Naive thymus-derived CD4-positive, alpha-beta T cell (primary cell): ENCODE measurements around the gene TMEM86A. TPM values are rescaled to one million over a fixed set of nuclear protein-coding genes. Genes with fewer than 3 reads are reported as not detected.

Source experiments
- ATAC-seq: fragments of 150-1000 bp; cut with Tn5 transposase; 2 replicates; pipeline ENCODE4 v1.10.0; 2021; ENCODE audit warnings: mild to moderate bottlenecking, moderate library complexity
- CTCF ChIA-PET: fragments of 350-600 bp; sonication (Branson Sonifier 250); formaldehyde crosslinking; loops from one replicate; lab custom pipeline; 2021; ENCODE audit warnings: antibody characterized with exemption; lab: Charles Lee
- POLR2A ChIA-PET: fragments of 350-600 bp; sonication (Branson Sonifier 250); formaldehyde crosslinking; loops from one replicate; lab custom pipeline; 2021; ENCODE audit warnings: antibody characterized with exemption, inconsistent platforms; lab: Charles Lee
- DNase-seq, 9 donors: peaks; one replicate each; pipeline versions ENCODE4 v3.0.0 to v3.0.0-alpha.2; 2020 to 2022; ENCODE audit warnings: mixed read lengths in 1 of 9
- H3K27ac ChIP-seq: one replicate; pipeline ENCODE4 v1.7.0; 2013; ENCODE audit warnings: mild to moderate bottlenecking, low read depth, low read length, moderate library complexity
- H3K27me3 ChIP-seq, 2 donors: one replicate each; pipeline ENCODE4 v1.7.0; 2013; ENCODE audit warnings: low read length in 2 of 2, mild to moderate bottlenecking in 2 of 2, moderate library complexity in 2 of 2; ENCODE audit not compliant: control insufficient read depth in 2 of 2, insufficient read depth in 2 of 2
- H3K36me3 ChIP-seq, 3 experiments: 1 replicate in 2 of 3; 2 replicates in 1 of 3; pipeline ENCODE4 v1.7.0; 2013; ENCODE audit warnings: low read length in 3 of 3, mild to moderate bottlenecking in 3 of 3, moderate library complexity in 1 of 3; ENCODE audit not compliant: insufficient read depth in 3 of 3, control insufficient read depth in 2 of 3
- H3K4me1 ChIP-seq, 2 donors: one replicate each; pipeline ENCODE4 v1.7.0; 2013; ENCODE audit warnings: low read length in 2 of 2, mild to moderate bottlenecking in 2 of 2, moderate library complexity in 1 of 2; ENCODE audit not compliant: control insufficient read depth in 2 of 2, insufficient read depth in 2 of 2
- H3K4me3 ChIP-seq: 2 replicates; pipeline ENCODE4 v1.7.0; 2013; ENCODE audit warnings: mild to moderate bottlenecking, low read length
- H3K9me3 ChIP-seq, 3 experiments: 1 replicate in 2 of 3; 2 replicates in 1 of 3; pipeline ENCODE4 v1.7.0; 2013; ENCODE audit warnings: low read length in 3 of 3; ENCODE audit not compliant: control insufficient read depth in 2 of 3
- H3K27ac Mint-ChIP-seq, 9 donors: one replicate each; pipeline ENCODE4 v1.8.0; 2020 to 2022; ENCODE audit warnings: mixed read lengths in 9 of 9, mild to moderate bottlenecking in 8 of 9, moderate library complexity in 5 of 9, inconsistent platforms in 2 of 9
- H3K27me3 Mint-ChIP-seq, 5 donors: one replicate each; pipeline ENCODE4 v1.8.0; 2021 to 2022; ENCODE audit warnings: mixed read lengths in 5 of 5, mild to moderate bottlenecking in 1 of 5
- H3K36me3 Mint-ChIP-seq, 5 donors: one replicate each; pipeline ENCODE4 v1.8.0; 2020 to 2022; ENCODE audit warnings: mixed read lengths in 5 of 5, mild to moderate bottlenecking in 3 of 5, inconsistent platforms in 1 of 5
- H3K4me1 Mint-ChIP-seq, 7 donors: one replicate each; pipeline ENCODE4 v1.8.0; 2020 to 2022; ENCODE audit warnings: mixed read lengths in 7 of 7, mild to moderate bottlenecking in 3 of 7, inconsistent platforms in 1 of 7
- H3K4me3 Mint-ChIP-seq, 10 donors: one replicate each; pipeline ENCODE4 v1.8.0; 2020 to 2022; ENCODE audit warnings: mild to moderate bottlenecking in 10 of 10, mixed read lengths in 10 of 10, moderate library complexity in 6 of 10, inconsistent platforms in 2 of 10
- H3K9me3 Mint-ChIP-seq, 11 donors: one replicate each; pipeline ENCODE4 v1.8.0; 2020 to 2022; ENCODE audit warnings: mixed read lengths in 11 of 11, mild to moderate bottlenecking in 4 of 11, inconsistent platforms in 1 of 11, moderate library complexity in 1 of 11
- intact Hi-C, 2 donors: fragments of 100-400 bp; cut with micrococcal nuclease; formaldehyde crosslinking; loops; one replicate each; pipeline ENCODE4 v1.15.1; 2023
- polyA plus RNA-seq, 2 donors: library from polyadenylated mRNA; unstranded; fragments of 300-500 nt; fragmentation: Illumina TruSeq; gene quantifications; one replicate each; pipeline ENCODE4 v1.2.3, GENCODE V29; 2021
- total RNA-seq, 6 experiments: library from RNA in 5 of 6; stranded (reverse) in 5 of 6; gene quantifications; 1 replicate in 5 of 6; 2 replicates in 1 of 6; pipeline ENCODE4 v1.2.3 and lab custom pipeline; 2021 to 2026

Gene TMEM86A
- total and polyA plus RNA-seq, 7 experiments from 2014 or later, result 0.53 to 6.5 (median 4.3) TPM

- no peaks in the 10 kb centered on the region for H3K9me3 Mint-ChIP-seq
- H3K36me3 Mint-ChIP-seq, result no peaks in the 10 kb centered on the region
- no peaks in the 10 kb centered on the region for H3K9me3 ChIP-seq
- ChIA-PET POLR2A (interaction anchor here (0.6 to 1.9 kb wide), 13 partner anchors 9 to 908 kb away, joined by 3 to 10 read pairs (median 4); partner anchors contain the start of genes SPTY2D1, TMEM86A and TSG101), CTCF (interaction anchor here (0.6 to 2.2 kb wide), 13 partner anchors 8 to 201 kb away, joined by 3 to 21 read pairs (median 4); partner anchors contain the start of genes SPTY2D1 and TMEM86A)
- peaks cover 0 to 34% (median 0%) of the 10 kb centered on the region in 5 donors for H3K27me3 Mint-ChIP-seq
- H3K36me3 ChIP-seq, result peaks cover 0 to 3% (median 0%) of the 10 kb centered on the region in 3 experiments
- no peak overlapping the region for H3K4me3 ChIP-seq
- H3K4me1 Mint-ChIP-seq, result peaks cover 8 to 15% (median 9%) of the 10 kb centered on the region in 7 donors
- H3K27me3 ChIP-seq, result no peaks in the 10 kb centered on the region
- DNase-seq (no peak), ATAC-seq (no peak)
- intact Hi-C loops, result loop anchor here (2.0 to 5.0 kb wide), 6 partner anchors 133 to 710 kb away; partner anchors contain the start of genes TSG101 (in 2 of the 2), UEVLD (in 2 of the 2), GTF2H1 (in 1 of the 2) and HPS5 (in 1 of the 2)
- no peak overlapping the region for H3K27ac ChIP-seq
- peak overlapping the region in 3 of 9 donors; percentile 17 to 41 (median 39) for H3K27ac Mint-ChIP-seq
- peaks cover 0 to 5% of the 10 kb centered on the region in 2 donors for H3K4me1 ChIP-seq
- H3K4me3 Mint-ChIP-seq, result peak overlapping the region; percentile 55 to 97 (median 90)
Observed at GRCh38 chr11:18722293-18722637, 23.7 kb downstream of the TMEM86A start.

- DNase-seq (no peak), ATAC-seq (no peak)
- Histone ChIP-seq H3K27me3 (no peaks in the 10 kb centered on the region), H3K36me3 (peaks cover 0 to 3% (median 0%) of the 10 kb centered on the region in 3 experiments), H3K27ac (no peak overlapping the region), H3K4me1 (peaks cover 5 to 10% of the 10 kb centered on the region in 2 donors), H3K4me3 (no peak overlapping the region), H3K9me3 (no peaks in the 10 kb centered on the region)
- no peak overlapping the region for H3K4me3 Mint-ChIP-seq
- intact Hi-C loops, result loop anchor here (2.0 to 5.0 kb wide), 6 partner anchors 135 to 712 kb away; partner anchors contain the start of genes TSG101 (in 2 of the 2), UEVLD (in 2 of the 2), GTF2H1 (in 1 of the 2) and HPS5 (in 1 of the 2)
- POLR2A ChIA-PET, result interaction anchor here (0.6 to 1.3 kb wide), 3 partner anchors 10 to 334 kb away, joined by 3 to 4 read pairs (median 3); no protein-coding TSS in a partner anchor
- no peaks in the 10 kb centered on the region for H3K9me3 Mint-ChIP-seq
- peaks cover 13 to 25% (median 18%) of the 10 kb centered on the region in 7 donors for H3K4me1 Mint-ChIP-seq
- H3K36me3 Mint-ChIP-seq, result no peaks in the 10 kb centered on the region
- CTCF ChIA-PET, result interaction anchor here (0.7 to 1.5 kb wide), 2 partner anchors 38 to 184 kb away, joined by 3 to 5 read pairs; no protein-coding TSS in a partner anchor
- peak overlapping the region in 1 of 9 donors; percentile 82 for H3K27ac Mint-ChIP-seq
- H3K27me3 Mint-ChIP-seq, result peaks cover 0 to 22% (median 0%) of the 10 kb centered on the region in 5 donors
Observed at GRCh38 chr11:18723991-18724390, 25.4 kb downstream of the TMEM86A start.

- intact Hi-C loops, result no loop called here
- no peak for ATAC-seq
- POLR2A ChIA-PET, result no interaction called here
- H3K27me3 Mint-ChIP-seq, result peaks cover 0 to 10% (median 0%) of the 10 kb centered on the region in 5 donors
- no peaks in the 10 kb centered on the region for H3K36me3 Mint-ChIP-seq
- no peak within 1 kb of the TSS for H3K27ac Mint-ChIP-seq
- Histone ChIP-seq H3K27me3 (no peaks in the 10 kb centered on the region), H3K4me3 (no peak within 1 kb of the TSS), H3K27ac (no peak within 1 kb of the TSS), H3K4me1 (peaks cover 5 to 6% of the 10 kb centered on the region in 2 donors), H3K36me3 (peaks cover 0 to 3% (median 0%) of the 10 kb centered on the region in 3 experiments), H3K9me3 (no peaks in the 10 kb centered on the region)
- no peak within 1 kb of the TSS for H3K4me3 Mint-ChIP-seq
- DNase-seq, result no peak
- CTCF ChIA-PET, result interaction anchor here (0.9 kb wide), 1 partner anchor 108 kb away, joined by 3 read pairs; no protein-coding TSS in a partner anchor
- H3K9me3 Mint-ChIP-seq, result no peaks in the 10 kb centered on the region
- H3K4me1 Mint-ChIP-seq, result peaks cover 11 to 17% (median 13%) of the 10 kb centered on the region in 7 donors
Observed at GRCh38 chr11:18726040-18726439, 27.5 kb downstream of the TMEM86A start, which contains the start of gene IGSF22. Gene IGSF22, minus strand, starts transcription at chr11:18726188. Its CDS starts 1,952 bp downstream, at chr11:18724236.

- ATAC-seq (peak; percentile 80), DNase-seq (peak in 8 of 9 donors; percentile 43 to 67 (median 56))
- no peaks in the 10 kb centered on the region for H3K9me3 ChIP-seq
- Mint-ChIP-seq H3K27ac (peak overlapping the region in 5 of 9 donors; percentile 13 to 58 (median 43)), H3K27me3 (peaks cover 0 to 12% (median 0%) of the 10 kb centered on the region in 5 donors), H3K36me3 (no peaks in the 10 kb centered on the region), H3K4me3 (peak overlapping the region in 4 of 10 donors; percentile 2 to 45 (median 20)), H3K4me1 (peaks cover 4 to 15% (median 13%) of the 10 kb centered on the region in 7 donors), H3K9me3 (no peaks in the 10 kb centered on the region)
- ChIA-PET CTCF (interaction anchor here (0.6 to 2.0 kb wide), 6 partner anchors 10 to 552 kb away, joined by 3 to 13 read pairs (median 4); partner anchors contain the start of gene SAA2), POLR2A (interaction anchor here (0.6 to 1.6 kb wide), 2 partner anchors 37 to 187 kb away, joined by 4 to 6 read pairs; no protein-coding TSS in a partner anchor)
- intact Hi-C loops, result loop anchor here (1.0 kb wide), 2 partner anchors 187 to 612 kb away; no protein-coding TSS in a partner anchor
- peaks cover 5 to 6% of the 10 kb centered on the region in 2 donors for H3K4me1 ChIP-seq
- no peak overlapping the region for H3K27ac ChIP-seq
- H3K27me3 ChIP-seq, result no peaks in the 10 kb centered on the region
- no peak overlapping the region for H3K4me3 ChIP-seq
- no peaks in the 10 kb centered on the region for H3K36me3 ChIP-seq
Observed at GRCh38 chr11:18727479-18728236, 29.1 kb downstream of the TMEM86A start.

- Mint-ChIP-seq H3K27me3 (peaks cover 0 to 6% (median 0%) of the 10 kb centered on the region in 5 donors), H3K36me3 (no peaks in the 10 kb centered on the region), H3K27ac (no peak overlapping the region), H3K4me3 (no peak overlapping the region), H3K9me3 (no peaks in the 10 kb centered on the region), H3K4me1 (peaks cover 4 to 15% (median 13%) of the 10 kb centered on the region in 7 donors)
- H3K36me3 ChIP-seq, result no peaks in the 10 kb centered on the region
- intact Hi-C loops, result no loop called here
- ATAC-seq, result no peak
- H3K4me1 ChIP-seq, result peaks cover 5 to 6% of the 10 kb centered on the region in 2 donors
- H3K9me3 ChIP-seq, result no peaks in the 10 kb centered on the region
- ChIA-PET POLR2A (interaction anchor here (0.6 to 1.6 kb wide), 3 partner anchors 25 to 188 kb away, joined by 3 to 6 read pairs (median 4); no protein-coding TSS in a partner anchor), CTCF (interaction anchor here (0.6 to 2.0 kb wide), 6 partner anchors 9 to 480 kb away, joined by 3 to 13 read pairs (median 4); partner anchors contain the start of gene SAA2)
- H3K4me3 ChIP-seq, result no peak overlapping the region
- no peaks in the 10 kb centered on the region for H3K27me3 ChIP-seq
- H3K27ac ChIP-seq, result no peak overlapping the region
- no peak for DNase-seq
Observed at GRCh38 chr11:18728658-18729057, 30.1 kb downstream of the TMEM86A start.

GRCh38 chr11:18729426-18729825 is 30.8 kb downstream of the TMEM86A start:
- H3K27me3 Mint-ChIP-seq, result peaks cover 0 to 2% (median 0%) of the 10 kb centered on the region in 5 donors
- POLR2A ChIA-PET, result no interaction called here

More at GRCh38 chr11:18729426-18729825, 30.8 kb downstream of the TMEM86A start:
- intact Hi-C loops, result no loop called here
- no peak overlapping the region for H3K27ac ChIP-seq
- Mint-ChIP-seq H3K27ac (no peak overlapping the region), H3K4me1 (peaks cover 4 to 15% (median 13%) of the 10 kb centered on the region in 7 donors), H3K36me3 (no peaks in the 10 kb centered on the region), H3K4me3 (peak overlapping the region in 1 of 10 donors; percentile 39), H3K9me3 (no peaks in the 10 kb centered on the region)
- ATAC-seq (no peak), DNase-seq (no peak)
- H3K27me3 ChIP-seq, result no peaks in the 10 kb centered on the region
- no peaks in the 10 kb centered on the region for H3K9me3 ChIP-seq
- H3K4me3 ChIP-seq, result no peak overlapping the region
- no peaks in the 10 kb centered on the region for H3K36me3 ChIP-seq
- CTCF ChIA-PET, result interaction anchor here (0.6 to 1.3 kb wide), 6 partner anchors 10 to 333 kb away, joined by 3 to 11 read pairs (median 4); no protein-coding TSS in a partner anchor
- H3K4me1 ChIP-seq, result peaks cover 5 to 6% of the 10 kb centered on the region in 2 donors
